IPS-18c (cell line): ENCODE data around the gene UNC119.

ENCODE experiments used
- H3K4me3 ChIP-seq: 2 replicates; pipeline ENCODE4 v1.7.0; 2013; ENCODE audit warnings: low read depth, mild to moderate bottlenecking, low read length, moderate library complexity; ENCODE audit not compliant: insufficient read depth
- H3K9me3 ChIP-seq: one replicate; pipeline ENCODE4 v1.6.1; 2013; ENCODE audit warnings: mild to moderate bottlenecking, low read length, moderate library complexity; ENCODE audit not compliant: control insufficient read depth, insufficient read depth

The UNC119 gene

DNA sequence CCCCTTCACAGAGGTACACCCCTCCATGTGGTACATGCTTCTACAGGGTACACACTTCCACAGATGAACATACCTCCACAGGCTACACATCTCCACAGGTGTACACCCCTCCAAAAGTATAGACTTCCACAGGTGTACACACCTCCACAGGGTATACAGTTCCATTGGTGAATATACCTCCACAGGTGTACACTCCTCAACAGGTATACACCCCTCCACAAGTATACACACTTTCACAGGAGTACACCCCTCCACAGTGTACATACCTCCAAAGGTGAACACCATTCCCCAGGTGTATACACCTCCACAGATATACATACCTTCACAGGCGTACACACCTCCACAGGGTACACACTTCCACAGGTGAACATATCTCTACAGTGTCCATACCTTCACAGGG, 36.9 kb downstream of the UNC119 start:
- no peak overlapping the region for H3K4me3 ChIP-seq
- no peaks in the 10 kb centered on the region for H3K9me3 ChIP-seq

DNA sequence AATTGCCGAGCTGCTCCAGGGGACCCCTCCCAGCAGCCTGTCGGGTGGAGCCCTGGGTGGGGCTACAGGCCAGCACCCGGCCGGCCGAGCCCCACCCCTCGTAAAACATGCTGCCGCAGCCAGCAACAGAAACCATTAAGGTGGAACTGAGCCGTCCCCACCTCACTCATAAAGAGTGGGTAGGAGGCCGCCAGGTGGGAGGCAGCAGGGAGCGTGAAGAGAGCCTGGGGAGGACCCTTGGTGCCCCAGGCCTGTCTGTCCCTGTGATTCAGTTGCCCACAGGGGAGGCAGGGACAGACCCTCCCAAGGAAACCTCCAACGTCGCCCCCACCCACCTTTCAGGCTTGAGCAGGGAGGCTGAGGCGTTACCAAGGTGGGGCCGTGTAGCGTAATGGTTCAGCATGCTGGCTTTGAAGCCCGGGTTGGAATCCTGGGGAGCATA, 37.8 kb downstream of the UNC119 start:
- H3K9me3 ChIP-seq, result peaks cover 3% of the 10 kb centered on the region
- no peak overlapping the region for H3K4me3 ChIP-seq

DNA sequence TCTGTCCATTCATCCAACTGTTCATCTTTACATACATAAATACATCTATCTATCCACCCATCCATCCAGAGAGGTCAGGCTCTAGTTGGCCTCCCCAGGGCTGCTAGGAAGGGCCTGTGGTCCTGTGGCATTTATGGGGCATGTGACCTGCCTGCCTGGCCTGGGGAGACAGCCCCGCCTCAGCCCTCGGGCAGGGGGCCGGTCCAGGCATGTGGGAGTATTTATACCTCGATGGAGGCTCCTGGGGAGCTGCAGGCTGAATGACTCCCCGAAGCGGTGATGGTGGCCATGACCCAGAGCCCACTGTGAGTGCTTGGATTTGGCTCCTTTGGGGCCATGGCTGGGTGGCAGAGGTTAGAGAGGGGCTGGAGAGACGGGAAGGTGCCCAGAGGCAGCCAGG, 38.9 kb downstream of the UNC119 start:
- peaks cover 3% of the 10 kb centered on the region for H3K9me3 ChIP-seq
- no peak overlapping the region for H3K4me3 ChIP-seq

DNA sequence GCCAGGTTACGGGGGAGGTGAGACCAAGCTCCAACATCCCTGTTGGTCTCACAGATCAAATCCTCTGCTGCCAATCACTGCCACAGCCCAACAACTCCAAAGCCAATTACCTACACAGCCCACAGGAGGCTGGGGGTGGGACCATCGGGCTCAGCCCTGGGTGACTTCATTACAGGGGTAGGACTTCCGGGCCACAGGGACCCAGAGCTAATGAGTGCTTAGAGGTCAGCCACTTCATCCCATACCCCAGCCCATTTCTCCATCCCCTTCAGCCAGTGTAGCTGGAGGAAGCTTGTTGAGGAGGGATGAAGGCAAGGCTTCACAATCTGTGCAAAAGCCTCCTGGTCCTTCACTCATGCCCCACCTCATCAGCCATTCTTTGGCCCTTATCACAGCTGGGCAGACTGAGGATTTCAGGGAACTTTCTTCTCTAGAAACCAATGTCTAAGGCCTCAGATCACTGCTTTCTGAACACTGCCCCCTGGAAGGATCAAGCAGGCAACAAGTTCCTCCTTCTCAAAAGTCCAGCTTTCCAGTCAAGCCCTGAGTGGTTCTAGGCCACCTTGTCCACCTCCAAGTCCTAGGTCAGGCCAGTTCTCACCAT, 40.5 kb downstream of the UNC119 start:
- Histone ChIP-seq H3K4me3 (no peak overlapping the region), H3K9me3 (peaks cover 3% of the 10 kb centered on the region)

DNA sequence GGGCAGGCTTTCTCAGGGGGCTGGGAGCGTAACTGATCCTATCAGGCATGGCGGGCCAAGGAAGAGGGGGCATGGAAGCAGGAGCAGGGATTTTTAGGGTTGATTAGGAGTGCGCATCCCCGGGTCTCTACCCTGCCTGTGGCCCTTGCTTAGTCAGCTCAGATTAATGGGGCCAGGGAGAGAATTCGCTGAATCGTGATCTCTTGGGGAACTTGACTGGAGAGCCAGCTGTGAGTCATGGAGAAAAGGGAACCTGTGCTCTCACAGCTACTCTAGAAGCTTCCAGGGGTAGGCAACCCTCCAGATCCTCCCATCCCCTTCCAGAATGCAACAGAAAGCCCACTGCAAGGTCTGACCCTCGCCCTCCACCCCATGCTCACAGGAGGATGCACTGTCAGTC, 42.6 kb downstream of the UNC119 start:
- Histone ChIP-seq H3K9me3 (peaks cover 3% of the 10 kb centered on the region), H3K4me3 (no peak overlapping the region)

DNA sequence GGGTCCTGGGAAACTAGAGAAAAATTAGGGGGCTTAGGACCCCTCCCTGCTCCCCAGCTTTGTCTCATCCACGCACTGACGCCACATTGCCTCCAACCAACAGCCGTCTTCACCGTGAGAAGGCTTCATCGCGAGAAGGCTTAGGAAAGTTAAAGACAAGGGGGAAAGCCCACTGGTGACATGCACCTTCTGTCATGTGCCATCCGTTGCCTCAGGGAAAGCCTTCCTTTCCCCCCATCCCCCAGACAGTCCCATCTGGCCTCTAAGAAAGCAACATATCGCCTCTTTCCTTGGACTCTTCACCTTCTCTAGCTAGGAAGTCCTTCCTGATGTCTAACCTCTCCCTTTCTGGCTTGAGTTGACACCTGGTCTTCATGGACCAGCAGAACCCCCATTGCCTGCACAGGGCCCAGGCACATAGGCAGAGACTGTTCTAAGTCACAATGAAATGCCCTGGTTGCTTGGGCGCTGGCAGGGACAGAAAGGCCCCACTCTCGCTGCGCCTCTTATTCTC, 44.2 kb downstream of the UNC119 start:
- Histone ChIP-seq H3K9me3 (peaks cover 3% of the 10 kb centered on the region), H3K4me3 (no peak overlapping the region)

DNA sequence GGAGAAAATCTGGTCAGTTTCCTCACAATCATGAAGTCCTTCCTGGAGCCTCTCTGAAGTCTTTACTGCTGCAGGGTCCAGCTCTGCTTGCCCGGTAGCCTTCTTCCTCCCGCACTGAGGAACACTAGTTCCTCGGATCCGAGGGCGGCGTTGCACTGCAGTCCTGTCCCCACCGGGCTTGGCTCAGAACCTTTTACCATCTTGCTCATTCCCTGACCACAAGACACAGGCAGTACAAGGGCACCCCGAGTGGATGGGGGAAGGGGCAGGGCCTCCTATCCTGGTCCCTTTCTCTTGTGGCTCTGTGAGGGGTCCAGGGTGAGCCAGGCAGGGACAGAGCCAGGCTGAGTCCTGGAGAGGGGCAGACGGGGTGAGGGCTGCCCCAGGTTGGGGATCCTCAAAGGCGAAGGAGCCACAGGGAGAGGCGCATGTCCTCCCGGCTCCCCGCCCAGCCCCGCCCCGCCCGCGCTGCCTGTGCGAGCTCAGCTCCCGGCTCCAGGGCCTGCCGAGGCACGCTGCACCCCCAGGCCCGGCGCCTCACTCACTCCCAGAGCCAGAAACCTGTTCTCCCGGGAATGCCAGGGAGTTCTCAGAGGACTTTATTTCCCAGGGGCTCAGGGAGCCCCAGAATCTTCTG, 44.7 kb downstream of the UNC119 start:
- Histone ChIP-seq H3K4me3 (no peak overlapping the region), H3K9me3 (peaks cover 3% of the 10 kb centered on the region)

DNA sequence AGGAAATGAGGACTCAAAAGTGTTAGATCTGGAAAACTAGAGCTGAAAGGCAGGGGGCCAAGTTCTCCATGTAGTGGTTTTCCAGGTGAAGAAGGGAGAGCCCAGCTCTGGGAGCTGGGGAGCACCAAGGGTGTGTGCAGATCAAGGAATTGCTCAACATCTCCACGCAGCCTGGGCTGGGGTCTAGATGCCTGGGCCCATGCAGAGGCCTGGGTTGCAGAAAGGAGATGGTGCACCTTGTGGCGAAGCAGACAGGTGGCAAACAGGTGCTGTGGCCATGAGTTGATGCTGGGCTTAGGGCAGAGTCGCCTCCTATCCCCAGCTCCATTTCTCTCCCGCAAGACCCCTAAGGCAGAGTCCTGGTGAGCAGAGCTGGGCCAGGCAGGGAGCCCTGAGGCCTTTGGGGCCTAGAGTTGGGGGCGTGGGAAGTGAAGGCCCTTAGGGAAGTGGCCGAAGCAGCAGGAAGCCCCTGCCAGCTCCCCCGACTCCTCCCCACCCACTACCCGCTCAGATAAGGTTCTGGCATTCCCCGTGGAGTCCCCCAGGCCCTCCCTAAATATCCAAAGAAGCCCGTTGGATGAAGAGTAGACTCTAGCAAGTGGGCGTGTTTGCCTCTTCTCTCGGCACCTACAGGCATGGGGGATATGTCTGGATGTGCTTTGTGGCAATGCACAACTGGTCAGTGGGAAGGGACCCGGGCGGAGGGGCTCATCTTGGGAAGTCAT, 45.5 kb downstream of the UNC119 start:
- no peak overlapping the region for H3K4me3 ChIP-seq

DNA sequence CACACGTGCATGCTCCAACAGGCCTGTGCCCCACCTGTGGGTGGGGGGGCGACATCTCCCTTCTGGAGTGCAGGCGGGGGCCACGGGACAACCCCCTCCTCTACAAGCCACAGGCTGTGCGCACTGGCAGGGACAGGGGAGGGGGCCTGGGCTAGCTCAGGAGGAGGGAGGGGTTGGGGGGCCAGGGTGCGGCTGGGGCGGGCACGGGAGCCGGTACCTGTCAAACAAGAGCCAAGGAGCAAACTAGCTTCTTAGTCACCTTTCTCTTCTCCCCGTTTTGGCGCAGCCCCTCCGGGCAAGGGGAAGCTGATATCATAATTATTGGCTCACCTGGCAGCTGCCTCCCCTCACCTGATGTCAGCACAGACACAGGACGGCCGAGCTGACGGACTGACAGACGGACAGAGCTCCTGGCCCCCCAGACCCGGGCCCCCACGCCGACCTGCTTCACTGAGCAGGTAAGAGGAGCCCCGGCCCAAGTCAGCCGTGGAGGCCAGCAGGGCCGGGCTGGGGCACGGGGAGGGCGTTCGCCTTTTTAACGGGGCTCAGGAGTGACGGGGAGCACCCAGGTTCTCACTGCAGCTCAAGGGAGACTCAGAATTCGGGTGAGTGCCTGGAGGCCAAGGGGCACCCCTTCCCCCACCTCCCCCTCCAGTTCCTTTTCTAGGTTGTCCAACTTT, 46.3 kb downstream of the UNC119 start, which contains the start of gene FOXN1:
Gene FOXN1, plus strand, starts transcription at position 363 of the 680 bp plus-strand sequence. CDS start 17,622 bp downstream, outside the sequence.
- Histone ChIP-seq H3K4me3 (no peak within 1 kb of the TSS), H3K9me3 (peaks cover 3% of the 10 kb centered on the region)

More for the DNA sequence above, 45.5 kb downstream of the UNC119 start:
- H3K9me3 ChIP-seq, result peaks cover 3% of the 10 kb centered on the region

DNA sequence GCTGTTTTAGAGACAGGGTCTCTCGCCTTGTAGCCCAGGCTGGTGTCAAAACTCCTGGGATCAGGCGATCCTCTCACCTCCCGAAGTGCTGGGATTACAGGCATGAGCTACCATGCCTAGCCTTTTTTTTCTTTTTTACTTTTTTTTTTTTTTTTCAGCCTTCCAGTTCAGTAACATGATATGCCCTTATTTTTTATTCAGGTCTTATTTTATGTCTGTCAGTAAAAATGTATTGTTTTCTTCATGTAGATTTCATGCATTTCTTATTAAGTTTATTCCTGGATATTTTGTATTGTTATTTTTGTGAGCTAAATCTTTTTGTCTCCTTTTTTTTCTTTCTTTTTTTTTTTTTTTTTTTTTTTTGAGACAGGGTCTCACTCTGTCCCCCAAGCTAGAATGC, 49.0 kb downstream of the UNC119 start:
- Histone ChIP-seq H3K9me3 (no peaks in the 10 kb centered on the region), H3K4me3 (no peak overlapping the region)

DNA sequence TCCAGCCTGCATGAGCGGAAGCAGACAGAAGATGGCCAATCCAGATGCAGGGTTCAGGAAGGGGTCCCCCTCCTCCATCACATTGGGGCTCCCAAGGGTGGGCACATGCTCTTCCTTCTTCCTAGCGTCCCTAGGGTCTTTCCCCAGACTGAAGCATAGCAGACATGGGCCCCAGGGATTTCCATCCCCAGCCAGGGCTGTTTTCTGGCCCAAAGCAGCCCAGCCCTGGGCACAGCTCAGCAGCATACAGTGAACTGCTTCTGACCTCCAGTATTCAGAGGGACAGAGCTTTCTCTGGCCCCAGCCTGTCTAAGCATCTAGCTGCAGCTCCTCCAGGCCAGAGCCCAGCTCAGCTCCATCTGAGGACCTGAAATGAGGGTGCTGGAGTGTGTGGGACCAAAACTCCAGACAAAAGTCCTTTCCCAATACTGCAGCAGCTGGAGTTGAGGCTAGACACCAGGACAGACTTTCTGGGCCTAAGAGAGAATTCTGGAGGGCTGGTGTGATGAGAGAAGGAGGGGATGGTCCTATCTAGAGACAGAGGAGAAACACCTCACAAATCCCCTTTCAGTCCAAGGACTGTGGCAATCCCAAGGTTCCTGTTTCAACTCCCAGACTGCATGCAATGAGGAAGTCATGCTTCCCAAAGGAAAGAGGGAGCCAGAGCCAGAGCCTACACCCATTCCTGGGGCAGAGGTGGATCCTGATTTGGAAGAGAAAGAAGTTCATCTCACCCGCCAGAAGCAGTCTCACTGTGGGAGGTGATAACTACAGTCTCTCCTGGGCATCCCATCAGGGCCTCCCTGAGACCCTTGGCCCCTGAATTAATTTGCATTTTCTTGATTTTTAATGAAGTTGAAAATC, 50.8 kb downstream of the UNC119 start:
- no peaks in the 10 kb centered on the region for H3K9me3 ChIP-seq
- H3K4me3 ChIP-seq, result no peak overlapping the region

DNA sequence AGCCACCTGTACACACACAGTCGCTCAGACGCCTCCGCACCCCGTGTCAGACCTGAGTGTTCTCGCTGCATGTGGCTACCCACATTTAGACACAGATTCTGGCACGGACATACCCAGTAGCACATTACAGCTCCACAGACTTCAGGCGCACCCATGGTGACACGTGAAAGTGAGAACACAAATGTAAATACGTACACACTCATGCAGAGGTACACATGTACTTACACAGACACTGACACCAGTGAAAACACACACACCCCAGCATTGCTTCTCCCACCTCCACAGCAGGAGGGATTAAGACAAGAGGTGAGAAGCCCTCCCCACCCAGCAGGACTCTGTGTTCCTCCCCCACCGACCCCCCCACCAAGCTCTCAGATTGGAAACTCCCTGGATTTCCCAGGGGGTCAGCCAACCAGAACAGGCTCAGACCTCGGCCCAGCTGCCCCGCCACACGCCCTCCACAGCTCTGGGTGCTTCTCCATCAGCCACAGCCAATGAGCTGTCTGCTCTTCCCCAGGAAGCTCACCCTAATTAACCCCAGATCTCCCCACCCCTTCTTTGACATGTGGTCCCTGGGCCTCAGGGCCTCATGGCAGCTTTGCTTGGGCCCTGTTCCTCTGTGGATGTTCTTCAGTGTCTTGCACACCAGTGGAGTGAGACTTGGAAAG, 51.6 kb downstream of the UNC119 start:
- Histone ChIP-seq H3K9me3 (no peaks in the 10 kb centered on the region), H3K4me3 (no peak overlapping the region)

DNA sequence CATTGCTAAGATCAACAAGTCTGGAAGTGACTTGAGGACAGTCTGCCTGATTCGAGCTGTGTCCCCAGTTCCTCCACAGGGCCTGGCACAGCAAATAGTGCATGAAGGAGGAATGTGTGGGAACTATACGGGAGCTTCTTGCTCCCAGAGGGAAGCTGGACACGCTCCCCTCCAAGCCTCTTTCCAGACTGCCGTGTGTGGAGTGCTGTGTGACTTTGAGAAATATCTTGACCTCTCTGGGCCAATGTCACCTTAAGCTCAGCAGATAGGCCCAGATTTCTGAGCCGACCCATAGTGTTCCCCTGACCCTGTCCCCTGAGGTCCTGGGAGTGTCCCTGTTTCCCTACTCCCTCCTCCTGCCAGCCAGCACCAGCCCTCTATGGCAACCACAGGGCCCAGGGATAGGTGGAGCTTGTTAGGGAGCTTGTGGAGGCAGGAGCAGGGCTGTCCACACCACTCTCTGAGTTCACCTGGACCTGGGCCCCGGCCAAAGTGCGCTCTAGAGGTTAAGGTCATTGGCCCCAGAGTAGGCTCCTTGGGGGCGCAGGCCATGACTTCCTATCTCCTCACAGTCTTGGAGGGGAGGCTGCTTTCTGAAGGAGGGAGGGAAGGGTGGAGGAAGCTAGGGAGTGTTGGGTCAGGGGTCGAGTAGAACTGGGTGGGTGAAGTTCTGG, 52.6 kb downstream of the UNC119 start:
- no peak overlapping the region for H3K4me3 ChIP-seq
- H3K9me3 ChIP-seq, result no peaks in the 10 kb centered on the region

DNA sequence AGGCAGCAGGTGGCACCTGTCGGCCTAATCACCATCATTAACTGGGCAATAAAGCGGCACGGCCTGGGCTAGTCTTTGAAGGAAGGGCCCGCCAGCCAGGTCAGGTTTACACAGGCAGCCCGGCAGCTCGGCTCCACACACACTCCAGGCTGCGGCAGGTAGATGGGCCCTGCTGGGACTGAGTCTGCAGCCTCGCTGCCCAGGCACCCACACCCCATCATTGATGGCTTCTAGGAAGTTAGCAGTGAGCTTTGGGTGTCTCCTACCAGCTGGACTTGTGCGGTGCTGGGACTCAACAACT, 53.1 kb downstream of the UNC119 start:
- no peak overlapping the region for H3K4me3 ChIP-seq
- no peaks in the 10 kb centered on the region for H3K9me3 ChIP-seq

DNA sequence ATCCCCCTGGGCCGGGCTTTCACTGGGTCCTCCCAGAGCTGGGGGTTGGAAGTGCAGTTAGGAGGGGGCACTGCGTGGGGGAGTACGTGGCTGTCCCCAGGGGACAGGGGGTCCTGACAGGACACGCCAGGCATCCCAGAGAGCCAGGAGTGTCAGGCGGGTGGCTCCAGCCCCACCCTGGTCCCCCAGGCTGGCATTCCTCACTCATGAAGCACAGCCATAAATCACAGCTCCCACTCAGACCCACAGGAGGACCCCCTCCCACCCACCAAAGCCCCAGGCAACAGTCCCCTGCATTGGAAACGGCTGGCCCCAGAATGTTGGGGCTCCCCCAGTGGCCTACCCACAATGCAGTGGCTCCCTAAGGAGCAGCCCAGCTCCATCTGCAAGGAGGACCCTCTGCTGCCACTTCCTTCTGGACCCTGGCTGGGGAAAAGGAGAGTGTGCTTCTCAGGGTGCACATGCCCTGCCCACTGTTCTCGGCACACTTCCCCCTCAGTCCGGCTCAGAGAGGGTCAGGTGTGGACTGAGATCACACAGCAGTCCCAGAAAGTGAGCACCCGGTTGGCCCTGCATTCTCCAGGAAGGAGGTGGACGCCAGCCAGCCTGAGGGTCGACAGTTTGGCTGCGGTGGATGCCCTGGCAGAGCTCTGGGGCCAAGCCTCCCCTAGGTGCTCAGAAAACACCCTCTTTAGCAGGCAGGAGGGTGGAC, 53.6 kb downstream of the UNC119 start:
- no peak overlapping the region for H3K4me3 ChIP-seq

More for the DNA sequence above, 53.6 kb downstream of the UNC119 start:
- no peaks in the 10 kb centered on the region for H3K9me3 ChIP-seq
